Breast epithelium (tissue), 3 donors: Measurements from ENCODE around the gene DPP7.

Source experiments
- CTCF ChIP-seq, 3 donors: fragments of 450-650 bp; IDR thresholded peaks; one replicate each; pipeline ENCODE4 v1.5.1; 2016 to 2017; ENCODE audit warnings: antibody characterized with exemption in 3 of 3, mild to moderate bottlenecking in 3 of 3, moderate library complexity in 3 of 3
- POLR2A ChIP-seq: fragments of 450-650 bp; IDR thresholded peaks from one replicate; pipeline ENCODE4 v1.6.1; 2016; ENCODE audit warnings: antibody characterized with exemption, mild to moderate bottlenecking, moderate library complexity
- POLR2AphosphoS5 ChIP-seq, 3 donors: sonication (generic); formaldehyde crosslinking; IDR thresholded peaks; one replicate each; pipeline ENCODE4 v1.6.1; 2017; ENCODE audit warnings: antibody characterized with exemption in 3 of 3

- TF ChIP-seq CTCF (IDR thresholded peaks at IDR 0.05) (no peak), POLR2AphosphoS5 (IDR thresholded peaks at IDR 0.05) (no peak), POLR2A (no peak)
Observed at GRCh38 chr9:137066096-137066861, 48.3 kb downstream of the DPP7 start.
